Head of caudate nucleus (tissue), 42 donors: ENCODE measurements around the gene PSMG3.
"Not testable (repeated sequence)": the region's sequence is repeated elsewhere in the genome, so short reads cannot be mapped to it uniquely, and the experiment has no call there.

ENCODE experiments used
- DNase-seq, 42 donors: peaks; one replicate each; pipeline versions ENCODE4 v3.0.0 to v3.0.0-alpha.2; 2020 to 2021; ENCODE audit warnings: mixed read lengths in 7 of 42
- intact Hi-C: fragments of 100-400 bp; cut with DNase I; formaldehyde crosslinking; loops from one replicate; pipeline ENCODE4 v1.15.0; 2022

PSMG3 gene

GRCh38 chr7:1531263-1531978, 38.4 kb downstream of the PSMG3 start:
- DNase-seq = peak in 9 of 42 donors; percentile 17 to 52 (median 24)
- intact Hi-C loops = no loop called here

- DNase-seq = no peak
Observed at GRCh38 chr7:1530946-1531262, 38.9 kb downstream of the PSMG3 start.

GRCh38 chr7:1529383-1530116, 40.3 kb downstream of the PSMG3 start:
- no peak for DNase-seq

More at GRCh38 chr7:1530946-1531262, 38.9 kb downstream of the PSMG3 start:
- intact Hi-C loops = no loop called here

DNA sequence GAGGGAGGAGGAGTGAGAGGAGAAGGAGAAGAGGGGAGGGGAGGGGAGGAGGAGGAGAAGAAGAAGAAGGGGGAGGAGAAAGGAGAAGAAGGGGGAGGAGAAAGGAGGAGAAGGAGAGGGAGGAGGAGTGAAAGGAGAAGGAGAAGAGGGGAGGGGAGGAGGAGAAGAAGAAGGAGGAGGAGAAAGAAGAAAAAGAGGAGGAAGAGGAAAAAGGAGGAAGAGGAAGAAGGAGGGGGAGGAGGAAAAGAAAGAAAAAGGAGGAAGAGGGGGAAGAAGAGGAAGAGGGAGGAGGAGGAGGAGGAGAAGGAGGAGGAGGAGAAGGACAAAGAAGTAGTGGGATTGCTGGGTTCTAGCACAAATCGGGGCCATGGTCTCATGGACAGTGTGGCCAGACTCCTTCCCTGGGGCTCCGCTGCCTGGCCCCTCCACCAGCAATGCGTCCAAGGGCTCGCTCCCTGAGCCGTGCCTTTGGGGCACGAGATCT, 43.5 kb downstream of the PSMG3 start:
- intact Hi-C loops = no loop called here
- no peak for DNase-seq

More at GRCh38 chr7:1529383-1530116, 40.3 kb downstream of the PSMG3 start:
- intact Hi-C loops = no loop called here

DNA sequence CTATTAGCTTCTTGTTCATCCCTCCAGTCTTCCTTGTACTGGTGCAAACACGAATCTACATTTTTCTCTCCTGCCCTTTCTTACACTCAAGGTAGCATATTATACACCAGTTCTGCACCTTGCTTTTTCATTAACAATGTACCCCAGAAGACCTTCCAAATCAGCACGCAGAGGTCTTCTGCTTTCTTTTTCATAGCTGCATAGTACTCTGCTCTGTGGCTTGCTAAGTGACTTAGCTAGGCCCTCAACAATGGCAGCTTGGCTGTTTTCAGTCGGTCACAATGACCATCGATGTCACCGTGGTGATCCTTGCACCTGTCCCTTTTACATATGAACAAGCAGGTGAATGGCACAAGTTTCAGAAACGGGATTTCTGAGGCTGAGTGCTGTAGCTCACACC, 44.4 kb downstream of the PSMG3 start:
- DNase-seq = no peak
- intact Hi-C loops = no loop called here

- intact Hi-C loops = no loop called here
- no peak for DNase-seq
Observed at GRCh38 chr7:1523844-1524243, 46.0 kb downstream of the PSMG3 start.

- no peak for DNase-seq
- intact Hi-C loops = no loop called here
Observed at GRCh38 chr7:1523208-1523607, 46.6 kb downstream of the PSMG3 start.

DNA sequence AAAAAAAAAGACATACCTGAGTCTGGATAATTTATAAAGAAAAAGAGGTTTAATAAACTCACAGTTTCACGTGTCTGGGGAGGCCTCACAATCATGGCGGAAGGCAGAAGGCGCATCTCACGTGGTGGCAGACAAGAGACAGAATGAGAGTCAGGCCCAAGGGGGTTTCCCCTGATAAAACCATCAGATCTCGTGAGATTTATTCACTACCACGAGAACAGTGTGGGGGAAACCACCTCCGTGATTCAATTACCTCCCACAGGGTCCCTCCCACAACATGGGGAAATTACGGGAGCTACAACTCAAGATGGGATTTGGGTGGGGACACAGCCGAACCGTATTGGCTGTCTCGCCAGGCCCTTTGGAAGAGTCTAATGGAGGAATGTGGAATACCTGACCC, 48.4 kb downstream of the PSMG3 start:
- intact Hi-C loops = no loop called here
- no peak for DNase-seq

- intact Hi-C loops = no loop called here
- no peak for DNase-seq
Observed at GRCh38 chr7:1520539-1521234, 49.1 kb downstream of the PSMG3 start.

GRCh38 chr7:1519322-1519922, 50.4 kb downstream of the PSMG3 start:
- DNase-seq, intact Hi-C loops: not testable (repeated sequence)
